ENCODE data around the gene ZNF547. TPM values are rescaled to one million over a fixed set of nuclear protein-coding genes. Genes with fewer than 3 reads are reported as not detected.

The ZNF547 gene
- polyA plus RNA-seq, 3 donors, result 0.30 to 0.32 TPM; not detected in 1

GRCh38 chr19:57421037-57421436, 57.7 kb downstream of the ZNF547 start:
- TF ChIP-seq CTCF (IDR thresholded peaks at IDR 0.05), result no peak
- peaks cover 44 to 54% of the 10 kb centered on the region in 2 donors for H3K36me3 Mint-ChIP-seq

More at GRCh38 chr19:57421037-57421436, 57.7 kb downstream of the ZNF547 start:
- peaks cover 48 to 86% (median 77%) of the 10 kb centered on the region in 7 donors for H3K9me3 Mint-ChIP-seq
- H3K27ac ChIP-seq (ENCODE audit: low read depth in 1 of 2, low read length in 2 of 2), result no peak overlapping the region
- peaks cover 33 to 58% of the 10 kb centered on the region in 2 donors for H3K36me3 ChIP-seq (replicated peaks in 1 of 2; ENCODE audit: control insufficient read depth in 1 of 2, insufficient read depth in 2 of 2, low read length in 2 of 2)
- no peak for DNase-seq
- no peak overlapping the region for H3K27ac Mint-ChIP-seq
- no peak overlapping the region for H3K4me3 Mint-ChIP-seq
- no peak overlapping the region for H3K9ac ChIP-seq (ENCODE audit: insufficient read depth, low read length, poor library complexity, severe bottlenecking)
- no CpG with 5 or more reads among the region's 3 CpGs for WGBS (ENCODE audit: insufficient coverage)
- H3K9me3 ChIP-seq (replicated peaks in 1 of 2; ENCODE audit: control insufficient read depth in 1 of 2, insufficient read depth in 1 of 2, low read length in 2 of 2), result peaks cover 78 to 80% of the 10 kb centered on the region in 2 donors
- no peak overlapping the region for H3K4me2 ChIP-seq (replicated peaks; ENCODE audit: extremely low read depth, low read length, poor library complexity, severe bottlenecking)
- H3K27me3 ChIP-seq (ENCODE audit: control insufficient read depth in 2 of 2, insufficient read depth in 2 of 2, low read length in 2 of 2), result no peaks in the 10 kb centered on the region
- H3K79me2 ChIP-seq (ENCODE audit: insufficient read depth, low read length), result peaks cover 3% of the 10 kb centered on the region
- H4K20me1 ChIP-seq (ENCODE audit: insufficient read depth, low read length), result no peaks in the 10 kb centered on the region
- no peaks in the 10 kb centered on the region for H3K4me1 ChIP-seq (ENCODE audit: control insufficient read depth in 1 of 2, insufficient read depth in 2 of 2, low read length in 2 of 2)
- no peaks in the 10 kb centered on the region for H3K4me1 Mint-ChIP-seq
- no peak overlapping the region for H2AFZ ChIP-seq (ENCODE audit: insufficient read depth, low read depth, low read length, poor library complexity, severe bottlenecking)
- peak overlapping the region in 1 of 3 experiments; percentile 7 for H3K4me3 ChIP-seq (replicated peaks in 1 of 3; ENCODE audit: low read depth in 2 of 3, low read length in 3 of 3)
- intact Hi-C loops (cut with micrococcal nuclease), result no loop called here
- peaks cover 0 to 6% (median 0%) of the 10 kb centered on the region in 3 donors for H3K27me3 Mint-ChIP-seq (ENCODE audit: low read depth in 3 of 3)

Other genes starting within 250 kb of the ZNF547 start
- not detected for gene USP29, start 243.6 kb upstream of the ZNF547 start, polyA plus RNA-seq
- gene ZIM3, start 218.3 kb upstream of the ZNF547 start, polyA plus RNA-seq, result not detected
- not detected for gene DUXA, start 196.1 kb upstream of the ZNF547 start, polyA plus RNA-seq
- gene ZNF264, start 172.1 kb upstream of the ZNF547 start, polyA plus RNA-seq, result 1 to 10 TPM; 5.3 to 6.9 (median 5.6) TPM
- gene AURKC, start 132.5 kb upstream of the ZNF547 start, polyA plus RNA-seq, result under 1 TPM in 2 of 3 donors, not detected in 1; 0.19 to 0.44 TPM
- gene ZNF805, start 122.9 kb upstream of the ZNF547 start, polyA plus RNA-seq, result 1 to 10 TPM; 1.3 to 3.4 (median 3.3) TPM
- gene ZNF460, start 83.1 kb upstream of the ZNF547 start, polyA plus RNA-seq, result 1 to 10 TPM; 2.8 to 4.5 (median 3.5) TPM
- gene ZNF543, start 43.1 kb upstream of the ZNF547 start, polyA plus RNA-seq, result 1 to 10 TPM in 1 of 3 donors, under 1 TPM in 2; 0.85 to 1.1 (median 0.99) TPM
- gene ZNF304, start 12.3 kb upstream of the ZNF547 start, polyA plus RNA-seq, result 1 to 10 TPM in 2 of 3 donors, under 1 TPM in 1; 0.96 to 2.9 (median 1.0) TPM
- 10 to 100 TPM in 2 of 3 donors, 1 to 10 TPM in 1; 7.4 to 13.9 (median 11.5) TPM for gene TRAPPC2B, start within 50 bp of the ZNF547 start, polyA plus RNA-seq
- 10 to 100 TPM in 1 of 3 donors, 1 to 10 TPM in 2; 4.6 to 20.7 (median 6.0) TPM for gene ZNF548, start 26.3 kb downstream of the ZNF547 start, polyA plus RNA-seq
- 1 to 10 TPM; 1.4 to 3.3 (median 2.3) TPM for gene ZNF17, start 47.6 kb downstream of the ZNF547 start, polyA plus RNA-seq
- gene ZNF749, start 71.8 kb downstream of the ZNF547 start, polyA plus RNA-seq, result 1 to 10 TPM; 3.4 to 9.0 (median 3.7) TPM
- gene VN1R1, start 93.6 kb downstream of the ZNF547 start, polyA plus RNA-seq, result under 1 TPM in 2 of 3 donors, not detected in 1; 0.07 to 0.08 TPM
- gene ZNF772, start 114.0 kb downstream of the ZNF547 start, polyA plus RNA-seq, result 1 to 10 TPM in 1 of 3 donors, under 1 TPM in 2; 0.32 to 1.2 (median 0.99) TPM
- gene ZNF419, start 124.2 kb downstream of the ZNF547 start, polyA plus RNA-seq, result 1 to 10 TPM; 1.3 to 1.6 (median 1.4) TPM
- gene ZNF773, start 136.4 kb downstream of the ZNF547 start, polyA plus RNA-seq, result 1 to 10 TPM in 1 of 3 donors, under 1 TPM in 2; 0.87 to 1.6 (median 0.92) TPM
- 1 to 10 TPM in 1 of 3 donors, under 1 TPM in 2; 0.54 to 1.5 (median 0.74) TPM for gene ZNF549, start 163.8 kb downstream of the ZNF547 start, polyA plus RNA-seq
- 1 to 10 TPM in 1 of 3 donors, under 1 TPM in 2; 0.25 to 2.7 (median 0.65) TPM for gene ZNF550, start 196.3 kb downstream of the ZNF547 start, polyA plus RNA-seq
- 1 to 10 TPM in 2 of 3 donors, under 1 TPM in 1; 0.48 to 2.1 (median 1.4) TPM for gene ZNF416, start 215.4 kb downstream of the ZNF547 start, polyA plus RNA-seq
- gene ZIK1, start 220.6 kb downstream of the ZNF547 start, polyA plus RNA-seq, result 1 to 10 TPM in 2 of 3 donors, under 1 TPM in 1; 0.51 to 1.1 (median 1.0) TPM
- gene ZNF530, start 236.3 kb downstream of the ZNF547 start, polyA plus RNA-seq, result 1 to 10 TPM in 1 of 3 donors, under 1 TPM in 2; 0.72 to 1.3 (median 0.84) TPM